Fibroblast of the aortic adventitia (primary cell): ENCODE data around the gene CAMP. TPM values are rescaled to one million over a fixed set of nuclear protein-coding genes. Genes with fewer than 3 reads are reported as not detected.
"Not testable (repeated sequence)": the region's sequence is repeated elsewhere in the genome, so short reads cannot be mapped to it uniquely, and the experiment has no call there.

Experiments
- DNase-seq: peaks from one replicate; pipeline ENCODE4 v3.0.0-alpha.2; 2010; ENCODE audit warnings: low read depth
- H3K4me3 ChIP-seq: 2 replicates; pipeline ENCODE4 v1.5.1; 2011; ENCODE audit warnings: low read depth, mild to moderate bottlenecking, control low read depth, low read length, moderate library complexity
- total RNA-seq: library from RNA; depleted of rRNA; stranded (reverse); fragments of >200 nt; gene quantifications from 2 replicates; pipeline ENCODE4 v1.2.3, GENCODE V29; 2012; ENCODE audit warnings: low replicate concordance
- TF ChIP-seq, protein P1 (sequence below): IDR thresholded peaks from 2 replicates; pipeline ENCODE4 v1.5.1; 2011; ENCODE audit warnings: mild to moderate bottlenecking, low read length, control low read depth, inconsistent platforms; ENCODE audit not compliant: insufficient read depth

CAMP gene
- total RNA-seq, 1 donor, result not detected

GRCh38 chr3:48268936-48269561, 45.8 kb downstream of the CAMP start:
- no peak for DNase-seq
- H3K4me3 ChIP-seq, result no peak overlapping the region
- TF ChIP-seq, protein P1, sequence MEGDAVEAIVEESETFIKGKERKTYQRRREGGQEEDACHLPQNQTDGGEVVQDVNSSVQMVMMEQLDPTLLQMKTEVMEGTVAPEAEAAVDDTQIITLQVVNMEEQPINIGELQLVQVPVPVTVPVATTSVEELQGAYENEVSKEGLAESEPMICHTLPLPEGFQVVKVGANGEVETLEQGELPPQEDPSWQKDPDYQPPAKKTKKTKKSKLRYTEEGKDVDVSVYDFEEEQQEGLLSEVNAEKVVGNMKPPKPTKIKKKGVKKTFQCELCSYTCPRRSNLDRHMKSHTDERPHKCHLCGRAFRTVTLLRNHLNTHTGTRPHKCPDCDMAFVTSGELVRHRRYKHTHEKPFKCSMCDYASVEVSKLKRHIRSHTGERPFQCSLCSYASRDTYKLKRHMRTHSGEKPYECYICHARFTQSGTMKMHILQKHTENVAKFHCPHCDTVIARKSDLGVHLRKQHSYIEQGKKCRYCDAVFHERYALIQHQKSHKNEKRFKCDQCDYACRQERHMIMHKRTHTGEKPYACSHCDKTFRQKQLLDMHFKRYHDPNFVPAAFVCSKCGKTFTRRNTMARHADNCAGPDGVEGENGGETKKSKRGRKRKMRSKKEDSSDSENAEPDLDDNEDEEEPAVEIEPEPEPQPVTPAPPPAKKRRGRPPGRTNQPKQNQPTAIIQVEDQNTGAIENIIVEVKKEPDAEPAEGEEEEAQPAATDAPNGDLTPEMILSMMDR, result no peak

DNA sequence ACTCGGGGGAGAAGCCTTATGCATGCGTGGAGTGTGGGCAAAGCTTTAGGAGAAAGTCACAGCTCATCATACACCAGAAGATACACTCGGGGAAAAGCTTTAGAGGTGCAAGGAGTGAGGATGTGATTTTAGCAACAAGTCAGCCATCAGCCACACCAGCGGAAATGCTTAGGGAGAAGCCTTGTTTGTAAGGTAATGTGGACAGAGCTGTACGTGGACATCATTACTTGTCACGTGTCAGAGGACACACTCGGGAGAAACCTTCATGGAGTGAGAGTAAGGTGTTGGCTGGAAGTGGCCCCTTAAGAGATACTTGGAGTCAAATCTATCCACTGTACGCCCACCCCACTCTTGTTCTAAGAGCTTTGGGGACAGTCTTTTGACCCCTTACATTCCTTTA, 46.3 kb downstream of the CAMP start:
- TF ChIP-seq, protein P1, result no peak
- H3K4me3 ChIP-seq, result no peak overlapping the region
- no peak for DNase-seq

GRCh38 chr3:48270306-48270705, 47.0 kb downstream of the CAMP start:
- TF ChIP-seq, protein P1, result no peak
- H3K4me3 ChIP-seq, result no peak overlapping the region
- DNase-seq, result no peak

- DNase-seq, H3K4me3 ChIP-seq: not testable (repeated sequence)
Observed at GRCh38 chr3:48271223-48271622, 47.9 kb downstream of the CAMP start.

DNA sequence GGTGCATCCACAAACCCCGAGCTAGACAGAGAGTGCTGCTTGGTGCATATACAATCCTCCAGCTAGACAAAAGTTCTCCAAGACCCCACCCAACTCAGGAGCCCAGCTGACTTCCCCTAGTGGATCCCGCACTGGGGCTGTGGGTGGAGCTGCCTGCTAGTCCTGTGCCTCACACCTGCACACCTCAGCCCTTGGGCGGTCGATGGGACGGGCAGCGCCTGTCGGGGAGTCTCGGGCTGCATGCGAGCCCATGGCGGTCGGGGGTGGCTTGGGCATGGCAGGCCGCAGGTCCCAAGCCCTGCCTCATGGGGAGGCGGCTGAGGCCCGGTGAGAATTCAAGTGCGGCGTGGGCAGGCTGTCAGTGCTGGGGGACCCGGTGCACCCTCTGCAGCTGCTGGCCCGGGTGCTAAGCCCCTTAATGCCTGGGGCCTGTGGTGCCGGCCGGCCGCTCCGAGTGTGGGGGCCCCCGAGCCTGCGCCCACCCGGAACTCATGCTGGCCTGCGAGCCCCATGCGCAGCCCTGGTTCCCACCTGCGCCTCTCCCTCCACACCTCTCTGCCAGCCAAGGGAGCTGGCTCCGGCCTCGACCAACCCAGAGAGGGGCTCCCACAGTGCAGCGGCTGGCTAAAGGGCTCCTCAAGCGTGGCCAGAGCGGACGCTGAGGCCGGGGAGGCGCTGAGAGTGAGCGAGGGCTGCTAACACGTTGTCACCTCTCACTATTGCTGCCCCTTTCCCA, 48.6 kb downstream of the CAMP start:
- TF ChIP-seq, protein P1, result no peak
- no peak overlapping the region for H3K4me3 ChIP-seq

GRCh38 chr3:48273594-48274211, 50.4 kb downstream of the CAMP start:
- no peak overlapping the region for H3K4me3 ChIP-seq
- TF ChIP-seq, protein P1, result peak; percentile 88
- DNase-seq, result peak; percentile 77

More for the DNA sequence above, 48.6 kb downstream of the CAMP start:
- no peak for DNase-seq

- TF ChIP-seq, protein P1, result no peak
- no peak overlapping the region for H3K4me3 ChIP-seq
- no peak for DNase-seq
Observed at GRCh38 chr3:48274452-48274851, 51.2 kb downstream of the CAMP start.
